OCI-LY7 (cell line): ENCODE measurements around the gene AP4S1. TPM values are rescaled to one million over a fixed set of nuclear protein-coding genes. Genes with fewer than 3 reads are reported as not detected.
"Not testable (repeated sequence)": the region's sequence is repeated elsewhere in the genome, so short reads cannot be mapped to it uniquely, and the experiment has no call there.

Experiments used
- BruUV-seq: library from RNA; stranded (reverse); fragments of 400-500 nt; replicated peaks from 2 replicates; lab custom pipeline; 2021; lab: Mats Ljungman, UMichigan
- CTCF ChIA-PET: fragments of 300-600 bp; sonication (Branson Sonifier 250); formaldehyde crosslinking; loops from one replicate; lab custom pipeline; 2022; ENCODE audit warnings: antibody characterized with exemption; ENCODE audit not compliant: unreplicated experiment; lab: Charles Lee
- POLR2A ChIA-PET: fragments of 300-600 bp; sonication (Branson Sonifier 250); formaldehyde crosslinking; loops from one replicate; lab custom pipeline; 2022; ENCODE audit warnings: antibody characterized with exemption; lab: Charles Lee
- DNase-seq: peaks from one replicate; pipeline ENCODE4 v3.0.0-alpha.2; 2015; ENCODE audit warnings: low spot score
- H2AFZ ChIP-seq: fragments of 200-600 bp; sonication (generic), shearing (Covaris generic); 2 replicates; pipeline ENCODE4 v1.6.1; 2014; ENCODE audit warnings: mild to moderate bottlenecking, antibody characterized with exemption, low read length, moderate library complexity
- H3K27ac ChIP-seq: fragments of 200-600 bp; sonication (generic); 2 replicates; pipeline ENCODE4 v1.5.1; 2014; ENCODE audit warnings: mixed run types, low read depth, mild to moderate bottlenecking, moderate library complexity, low read length, inconsistent platforms; ENCODE audit not compliant: poor library complexity, severe bottlenecking
- H3K36me3 ChIP-seq: fragments of 200-600 bp; sonication (generic); 2 replicates; pipeline ENCODE4 v1.6.1; 2014; ENCODE audit warnings: mild to moderate bottlenecking, antibody characterized with exemption, low read length, moderate library complexity, mixed read lengths; ENCODE audit not compliant: insufficient read depth
- H3K4me1 ChIP-seq: fragments of 200-600 bp; sonication (generic); 2 replicates; pipeline ENCODE4 v1.5.1; 2014; ENCODE audit warnings: mild to moderate bottlenecking, low read length; ENCODE audit not compliant: insufficient read depth, poor library complexity, severe bottlenecking
- H3K4me2 ChIP-seq: fragments of 200-600 bp; sonication (generic); 2 replicates; pipeline ENCODE4 v1.6.1; 2014; ENCODE audit warnings: mild to moderate bottlenecking, low read length
- H3K4me3 ChIP-seq: fragments of 200-600 bp; sonication (generic); 2 replicates; pipeline ENCODE4 v1.5.1; 2014; ENCODE audit warnings: mild to moderate bottlenecking, low read depth, low read length; ENCODE audit not compliant: poor library complexity, severe bottlenecking
- H3K79me2 ChIP-seq: fragments of 200-600 bp; sonication (generic); 2 replicates; pipeline ENCODE4 v1.6.1; 2016; ENCODE audit warnings: low read depth, mild to moderate bottlenecking, low read length, moderate library complexity, mixed read lengths; ENCODE audit not compliant: insufficient read depth
- H3K9me2 ChIP-seq: fragments of 200-600 bp; sonication (generic); 2 replicates; pipeline ENCODE4 v1.6.1; 2016; ENCODE audit warnings: mild to moderate bottlenecking, low read length, mixed read lengths; ENCODE audit not compliant: insufficient read depth
- H3K9me3 ChIP-seq: fragments of 200-600 bp; sonication (generic); 2 replicates; pipeline ENCODE4 v1.6.1; 2014; ENCODE audit warnings: mild to moderate bottlenecking, mixed run types, low read length, mixed read lengths
- H4K20me1 ChIP-seq: fragments of 200-600 bp; sonication (generic); 2 replicates; pipeline ENCODE4 v1.6.1; 2014; ENCODE audit warnings: mild to moderate bottlenecking, antibody characterized with exemption, low read length, moderate library complexity, mixed read lengths; ENCODE audit not compliant: insufficient read depth
- CTCF ChIP-seq: fragments of 200-600 bp; sonication (generic); conservative IDR thresholded peaks from 2 replicates; pipeline ENCODE4 v1.5.1; 2014; ENCODE audit warnings: mild to moderate bottlenecking, antibody characterized with exemption, low read length, moderate library complexity, mixed read lengths
- EZH2phosphoT487 ChIP-seq: fragments of 200-600 bp; sonication (generic); IDR thresholded peaks from 2 replicates; pipeline ENCODE4 v1.6.1; 2018; ENCODE audit warnings: low read depth, borderline replicate concordance, mild to moderate bottlenecking, mixed run types, antibody characterized with exemption, low read length, moderate library complexity, mixed read lengths
- intact Hi-C: fragments of 100-400 bp; cut with micrococcal nuclease; formaldehyde crosslinking; loops from one replicate; pipeline ENCODE4 v1.10.0; 2022; ENCODE audit not compliant: unreplicated experiment
- total RNA-seq, 2 experiments: library from RNA; depleted of rRNA in 1 of 2; stranded (reverse); fragments of >200 nt in 1 of 2; shearing (Covaris generic) in 1 of 2; gene quantifications; 2 replicates each; pipeline ENCODE4 v1.2.3, GENCODE V29; 2014 to 2022

Gene AP4S1
- total RNA-seq, 2 experiments from 2014 or later = 7.6 to 10.4 TPM

GRCh38 chr14:31000629-31001338, 24.7 kb upstream of the AP4S1 start:
- Histone ChIP-seq H3K4me3 (no peak overlapping the region), H3K79me2 (peaks cover 82% of the 10 kb centered on the region), H3K4me1 (no peaks in the 10 kb centered on the region), H3K9me2 (no peaks in the 10 kb centered on the region), H3K9me3 (no peaks in the 10 kb centered on the region), H2AFZ (no peak overlapping the region), H3K27ac (no peak overlapping the region), H4K20me1 (no peaks in the 10 kb centered on the region), H3K4me2 (no peak overlapping the region), H3K36me3 (peaks cover 54% of the 10 kb centered on the region)
- DNase-seq = no peak
- TF ChIP-seq CTCF (no peak), EZH2phosphoT487 (no peak)
- BruUV-seq = no TSS peak
- CTCF ChIA-PET = no interaction called here
- POLR2A ChIA-PET = interaction anchor here (0.6 kb wide), 1 partner anchor 223 kb away, joined by 3 read pairs; no protein-coding TSS in a partner anchor
- intact Hi-C loops = no loop called here

- POLR2A ChIA-PET = no interaction called here
- no peak overlapping the region for H3K4me3 ChIP-seq
- no peaks in the 10 kb centered on the region for H4K20me1 ChIP-seq
- H3K9me3 ChIP-seq = no peaks in the 10 kb centered on the region
- peaks cover 58% of the 10 kb centered on the region for H3K36me3 ChIP-seq
- no peak for DNase-seq
- intact Hi-C loops = no loop called here
- no peaks in the 10 kb centered on the region for H3K9me2 ChIP-seq
- no TSS peak for BruUV-seq
- no peak for TF ChIP-seq CTCF
- TF ChIP-seq EZH2phosphoT487 = no peak
- H3K4me1 ChIP-seq = no peaks in the 10 kb centered on the region
- H2AFZ ChIP-seq = no peak overlapping the region
- no peak overlapping the region for H3K27ac ChIP-seq
- CTCF ChIA-PET = no interaction called here
- peaks cover 81% of the 10 kb centered on the region for H3K79me2 ChIP-seq
- no peak overlapping the region for H3K4me2 ChIP-seq
Observed at GRCh38 chr14:31001339-31001658, 24.1 kb upstream of the AP4S1 start.

- H3K4me1 ChIP-seq = no peaks in the 10 kb centered on the region
- intact Hi-C loops = no loop called here
- DNase-seq = no peak
- no peaks in the 10 kb centered on the region for H3K9me2 ChIP-seq
- H3K27ac ChIP-seq = no peak overlapping the region
- no peak overlapping the region for H3K4me2 ChIP-seq
- no peaks in the 10 kb centered on the region for H4K20me1 ChIP-seq
- TF ChIP-seq EZH2phosphoT487 = no peak
- no peak for TF ChIP-seq CTCF
- H2AFZ ChIP-seq = no peak overlapping the region
- ChIA-PET POLR2A (interaction anchor here (0.6 to 1.1 kb wide), 2 partner anchors 13 to 74 kb away, joined by 5 read pairs; no protein-coding TSS in a partner anchor), CTCF (no interaction called here)
- H3K4me3 ChIP-seq = no peak overlapping the region
- peaks cover 77% of the 10 kb centered on the region for H3K79me2 ChIP-seq
- no TSS peak for BruUV-seq
- H3K36me3 ChIP-seq = peaks cover 65% of the 10 kb centered on the region
- no peaks in the 10 kb centered on the region for H3K9me3 ChIP-seq
Observed at GRCh38 chr14:31003284-31003683, 22.2 kb upstream of the AP4S1 start.

- H4K20me1 ChIP-seq, BruUV-seq, H3K4me3 ChIP-seq, H3K4me2 ChIP-seq, POLR2A ChIA-PET, H3K27ac ChIP-seq, intact Hi-C loops, H3K9me2 ChIP-seq, H2AFZ ChIP-seq, CTCF ChIA-PET, H3K9me3 ChIP-seq, H3K4me1 ChIP-seq, DNase-seq: not testable (repeated sequence)
- H3K36me3 ChIP-seq = peaks cover 69% of the 10 kb centered on the region
- H3K79me2 ChIP-seq = peaks cover 77% of the 10 kb centered on the region
Observed at GRCh38 chr14:31004007-31004406, 21.4 kb upstream of the AP4S1 start.
